CD4-positive, alpha-beta memory T cell (primary cell): ENCODE results near the gene ZNF574. TPM values are rescaled to one million over a fixed set of nuclear protein-coding genes. Genes with fewer than 3 reads are reported as not detected.

Source experiments
- CTCF ChIA-PET: fragments of 350-600 bp; sonication (Branson Sonifier 250); formaldehyde crosslinking; loops from one replicate; lab custom pipeline; 2021; ENCODE audit warnings: inconsistent platforms; ENCODE audit not compliant: partially characterized antibody; lab: Charles Lee
- POLR2A ChIA-PET: fragments of 350-600 bp; sonication (Branson Sonifier 250); formaldehyde crosslinking; loops from one replicate; lab custom pipeline; 2021; ENCODE audit not compliant: partially characterized antibody; lab: Charles Lee
- DNase-seq, 5 donors: peaks; one replicate each; pipeline versions ENCODE4 v3.0.0 to v3.0.0-alpha.2; 2020 to 2022; ENCODE audit warnings: mixed read lengths in 1 of 5
- H3K27ac ChIP-seq: one replicate; pipeline ENCODE4 v1.7.0; 2013; ENCODE audit warnings: low read depth, low read length
- H3K27me3 ChIP-seq: 2 replicates; pipeline ENCODE4 v1.7.0; 2013; ENCODE audit warnings: mild to moderate bottlenecking, low read length, moderate library complexity; ENCODE audit not compliant: insufficient read depth
- H3K36me3 ChIP-seq: 2 replicates; pipeline ENCODE4 v1.7.0; 2013; ENCODE audit warnings: mild to moderate bottlenecking, low read length, moderate library complexity; ENCODE audit not compliant: insufficient read depth
- H3K4me1 ChIP-seq: 2 replicates; pipeline ENCODE4 v1.7.0; 2013; ENCODE audit warnings: mild to moderate bottlenecking, low read length, moderate library complexity; ENCODE audit not compliant: insufficient read depth
- H3K4me3 ChIP-seq, 2 donors: one replicate each; pipeline ENCODE4 v1.7.0; 2013; ENCODE audit warnings: low read length in 2 of 2, mild to moderate bottlenecking in 1 of 2
- H3K9me3 ChIP-seq, 2 donors: one replicate each; pipeline ENCODE4 v1.7.0; 2013; ENCODE audit warnings: low read length in 2 of 2, control low read depth in 1 of 2; ENCODE audit not compliant: control insufficient read depth in 1 of 2
- H3K27ac Mint-ChIP-seq, 7 donors: one replicate each; pipeline ENCODE4 v1.8.0; 2020 to 2021; ENCODE audit warnings: mixed read lengths in 7 of 7, mild to moderate bottlenecking in 6 of 7, inconsistent platforms in 3 of 7, moderate library complexity in 3 of 7
- H3K27me3 Mint-ChIP-seq, 2 donors: one replicate each; pipeline ENCODE4 v1.8.0; 2020 to 2021; ENCODE audit warnings: mixed read lengths in 2 of 2
- H3K36me3 Mint-ChIP-seq, 2 donors: one replicate each; pipeline ENCODE4 v1.8.0; 2020 to 2021; ENCODE audit warnings: mixed read lengths in 2 of 2, inconsistent platforms in 1 of 2, mild to moderate bottlenecking in 1 of 2
- H3K4me1 Mint-ChIP-seq, 4 donors: one replicate each; pipeline ENCODE4 v1.8.0; 2020 to 2021; ENCODE audit warnings: mixed read lengths in 4 of 4, mild to moderate bottlenecking in 1 of 4
- H3K4me3 Mint-ChIP-seq, 8 donors: one replicate each; pipeline ENCODE4 v1.8.0; 2020 to 2021; ENCODE audit warnings: mixed read lengths in 8 of 8, mild to moderate bottlenecking in 7 of 8, moderate library complexity in 6 of 8, inconsistent platforms in 3 of 8
- H3K9me3 Mint-ChIP-seq, 8 donors: one replicate each; pipeline ENCODE4 v1.8.0; 2020 to 2021; ENCODE audit warnings: mixed read lengths in 8 of 8, mild to moderate bottlenecking in 5 of 8, inconsistent platforms in 3 of 8, moderate library complexity in 1 of 8
- intact Hi-C: fragments of 100-400 bp; cut with micrococcal nuclease; formaldehyde crosslinking; loops from one replicate; pipeline ENCODE4 v1.15.1; 2023
- polyA plus RNA-seq, 2 donors: library from polyadenylated mRNA; unstranded; fragments of 300-500 nt; fragmentation: Illumina TruSeq; gene quantifications; one replicate each; pipeline ENCODE4 v1.2.3, GENCODE V29; 2021
- total RNA-seq, 2 experiments: library from RNA; stranded (reverse); gene quantifications; one replicate each; pipeline ENCODE4 v1.2.3, GENCODE V29; 2021

ZNF574 gene
- total and polyA plus RNA-seq, 4 experiments from 2014 or later = 14.8 to 26.0 (median 24.8) TPM

GRCh38 chr19:42093926-42094325 lies 18.0 kb downstream of the ZNF574 start:
- Histone ChIP-seq H3K27ac (no peak overlapping the region), H3K36me3 (peaks cover 34% of the 10 kb centered on the region), H3K4me1 (peaks cover 8% of the 10 kb centered on the region), H3K27me3 (no peaks in the 10 kb centered on the region), H3K9me3 (no peaks in the 10 kb centered on the region), H3K4me3 (no peak overlapping the region)
- POLR2A ChIA-PET = interaction anchor here (1.6 kb wide), 1 partner anchor 18 kb away, joined by 3 read pairs; the partner anchor contains the start of gene ZNF574
- no peak overlapping the region for H3K4me3 Mint-ChIP-seq
- DNase-seq = no peak
- CTCF ChIA-PET = interaction anchor here (1.5 kb wide), 1 partner anchor 9 kb away, joined by 3 read pairs; no protein-coding TSS in a partner anchor
- H3K27ac Mint-ChIP-seq = peak overlapping the region in 4 of 7 donors; percentile 12 to 53 (median 38)
- H3K27me3 Mint-ChIP-seq = no peaks in the 10 kb centered on the region
- intact Hi-C loops = no loop called here
- peaks cover 26 to 48% of the 10 kb centered on the region in 2 donors for H3K36me3 Mint-ChIP-seq
- peaks cover 3 to 28% (median 17%) of the 10 kb centered on the region in 4 donors for H3K4me1 Mint-ChIP-seq
- H3K9me3 Mint-ChIP-seq = no peaks in the 10 kb centered on the region

GRCh38 chr19:42095142-42095813 lies 19.3 kb downstream of the ZNF574 start:
- Mint-ChIP-seq H3K9me3 (no peaks in the 10 kb centered on the region), H3K27me3 (no peaks in the 10 kb centered on the region), H3K27ac (no peak overlapping the region), H3K4me3 (no peak overlapping the region), H3K4me1 (peaks cover 2 to 22% (median 10%) of the 10 kb centered on the region in 4 donors), H3K36me3 (peaks cover 30 to 55% of the 10 kb centered on the region in 2 donors)
- peaks cover 40% of the 10 kb centered on the region for H3K36me3 ChIP-seq
- H3K27me3 ChIP-seq = no peaks in the 10 kb centered on the region
- intact Hi-C loops = no loop called here
- no peak for DNase-seq
- peaks cover 4% of the 10 kb centered on the region for H3K4me1 ChIP-seq
- no peaks in the 10 kb centered on the region for H3K9me3 ChIP-seq
- CTCF ChIA-PET = interaction anchor here (0.5 to 1.1 kb wide), 2 partner anchors 198 to 325 kb away, joined by 3 read pairs; no protein-coding TSS in a partner anchor
- POLR2A ChIA-PET = interaction anchor here (1.6 kb wide), 1 partner anchor 19 kb away, joined by 3 read pairs; the partner anchor contains the start of gene ZNF574
- no peak overlapping the region for H3K4me3 ChIP-seq
- H3K27ac ChIP-seq = no peak overlapping the region

GRCh38 chr19:42095814-42096230 lies 19.9 kb downstream of the ZNF574 start:
- peaks cover 40% of the 10 kb centered on the region for H3K36me3 ChIP-seq
- no peaks in the 10 kb centered on the region for H3K9me3 Mint-ChIP-seq
- H3K27me3 Mint-ChIP-seq = no peaks in the 10 kb centered on the region
- peaks cover 4% of the 10 kb centered on the region for H3K4me1 ChIP-seq
- no peaks in the 10 kb centered on the region for H3K9me3 ChIP-seq
- ChIA-PET CTCF (interaction anchor here (1.1 kb wide), 1 partner anchor 198 kb away, joined by 3 read pairs; no protein-coding TSS in a partner anchor), POLR2A (no interaction called here)
- H3K27me3 ChIP-seq = no peaks in the 10 kb centered on the region
- intact Hi-C loops = no loop called here
- peaks cover 2 to 17% (median 6%) of the 10 kb centered on the region in 4 donors for H3K4me1 Mint-ChIP-seq
- DNase-seq = no peak
- H3K4me3 ChIP-seq = no peak overlapping the region
- no peak overlapping the region for H3K4me3 Mint-ChIP-seq
- no peak overlapping the region for H3K27ac Mint-ChIP-seq
- peaks cover 30 to 51% of the 10 kb centered on the region in 2 donors for H3K36me3 Mint-ChIP-seq
- H3K27ac ChIP-seq = no peak overlapping the region

GRCh38 chr19:42096255-42096837 lies 20.4 kb downstream of the ZNF574 start:
- H3K36me3 ChIP-seq = peaks cover 40% of the 10 kb centered on the region

GRCh38 chr19:42097461-42097860 lies 21.5 kb downstream of the ZNF574 start:
- Mint-ChIP-seq H3K9me3 (no peaks in the 10 kb centered on the region), H3K27me3 (no peaks in the 10 kb centered on the region), H3K4me3 (no peak overlapping the region), H3K4me1 (peaks cover 0 to 9% (median 0%) of the 10 kb centered on the region in 4 donors), H3K27ac (no peak overlapping the region), H3K36me3 (peaks cover 32 to 49% of the 10 kb centered on the region in 2 donors)
- Histone ChIP-seq H3K27me3 (no peaks in the 10 kb centered on the region), H3K9me3 (no peaks in the 10 kb centered on the region), H3K4me1 (no peaks in the 10 kb centered on the region), H3K27ac (no peak overlapping the region), H3K36me3 (peaks cover 40% of the 10 kb centered on the region), H3K4me3 (no peak overlapping the region)
- CTCF ChIA-PET = interaction anchor here (0.6 kb wide), 1 partner anchor 232 kb away, joined by 3 read pairs; no protein-coding TSS in a partner anchor
- intact Hi-C loops = no loop called here
- POLR2A ChIA-PET = interaction anchor here (0.6 kb wide), 1 partner anchor 79 kb away, joined by 3 read pairs; no protein-coding TSS in a partner anchor
- DNase-seq = no peak

More at GRCh38 chr19:42096255-42096837, 20.4 kb downstream of the ZNF574 start:
- DNase-seq = no peak
- Mint-ChIP-seq H3K36me3 (peaks cover 34 to 52% of the 10 kb centered on the region in 2 donors), H3K27ac (no peak overlapping the region), H3K4me1 (peaks cover 2 to 13% (median 3%) of the 10 kb centered on the region in 4 donors), H3K4me3 (no peak overlapping the region), H3K27me3 (no peaks in the 10 kb centered on the region), H3K9me3 (no peaks in the 10 kb centered on the region)
- Histone ChIP-seq H3K27me3 (no peaks in the 10 kb centered on the region), H3K27ac (no peak overlapping the region), H3K9me3 (no peaks in the 10 kb centered on the region), H3K4me1 (peaks cover 4% of the 10 kb centered on the region), H3K4me3 (no peak overlapping the region)
- intact Hi-C loops = no loop called here
- ChIA-PET POLR2A (interaction anchor here (0.7 kb wide), 1 partner anchor 20 kb away, joined by 3 read pairs; the partner anchor contains the start of gene ZNF574), CTCF (interaction anchor here (1.1 kb wide), 1 partner anchor 12 kb away, joined by 3 read pairs; no protein-coding TSS in a partner anchor)

- no peaks in the 10 kb centered on the region for H3K4me1 ChIP-seq
- Mint-ChIP-seq H3K4me1 (peaks cover 0 to 7% (median under 1%) of the 10 kb centered on the region in 4 donors), H3K9me3 (no peaks in the 10 kb centered on the region), H3K36me3 (peaks cover 38 to 53% of the 10 kb centered on the region in 2 donors), H3K27ac (peak overlapping the region in 1 of 7 donors; percentile 17), H3K27me3 (no peaks in the 10 kb centered on the region), H3K4me3 (no peak overlapping the region)
- no peak for DNase-seq
- ChIA-PET CTCF (interaction anchor here (0.8 to 1.6 kb wide), 2 partner anchors 10 to 17 kb away, joined by 3 to 11 read pairs; no protein-coding TSS in a partner anchor), POLR2A (no interaction called here)
- H3K9me3 ChIP-seq = no peaks in the 10 kb centered on the region
- H3K27me3 ChIP-seq = no peaks in the 10 kb centered on the region
- H3K36me3 ChIP-seq = peaks cover 37% of the 10 kb centered on the region
- H3K4me3 ChIP-seq = no peak overlapping the region
- intact Hi-C loops = no loop called here
- H3K27ac ChIP-seq = no peak overlapping the region
Observed at GRCh38 chr19:42098781-42099180, 22.8 kb downstream of the ZNF574 start.
